Measurements from ENCODE around the gene NALCN.

Gene NALCN

GRCh38 chr13:101013245-101013644, 403.1 kb downstream of the NALCN start:
- H3K9me3 ChIP-seq (ENCODE audit: insufficient read depth, low read length): no peaks in the 10 kb centered on the region
- no peaks in the 10 kb centered on the region for H3K36me3 ChIP-seq (ENCODE audit: low read length)
- H3F3A ChIP-seq (ENCODE audit: insufficient read depth): no peaks in the 10 kb centered on the region
- no peaks in the 10 kb centered on the region for H4K20me1 ChIP-seq (ENCODE audit: low read depth, low read length)
- no peak overlapping the region for H3K27ac ChIP-seq (ENCODE audit: low read depth, low read length)
- no peak overlapping the region for H3K4me2 ChIP-seq (ENCODE audit: low read depth, low read length, poor library complexity, severe bottlenecking)
- no peaks in the 10 kb centered on the region for H3K9me2 ChIP-seq (replicated peaks; ENCODE audit: insufficient read depth, low read length)
- no peak overlapping the region for H3K9ac ChIP-seq (ENCODE audit: low read length)
- no peaks in the 10 kb centered on the region for H3K27me3 ChIP-seq (ENCODE audit: low read length)
- no peak for TF ChIP-seq EZH2phosphoT487 (conservative IDR thresholded peaks at IDR 0.05; ENCODE audit: low read length)
- no peak for TF ChIP-seq CTCF (IDR thresholded peaks at IDR 0.05; ENCODE audit: insufficient read depth, low read length, poor library complexity, severe bottlenecking)
- no peak overlapping the region for H3K4me3 ChIP-seq (ENCODE audit: insufficient read depth, low read length, poor library complexity, severe bottlenecking)
- no peaks in the 10 kb centered on the region for H3K79me2 ChIP-seq (ENCODE audit: insufficient read depth, low read length)
- no peak overlapping the region for H2AFZ ChIP-seq (ENCODE audit: low read depth, low read length, severe bottlenecking)

- no peaks in the 10 kb centered on the region for H3K9me3 ChIP-seq (ENCODE audit: insufficient read depth, low read length)
- H3K27me3 ChIP-seq (ENCODE audit: low read length): no peaks in the 10 kb centered on the region
- H3K36me3 ChIP-seq (ENCODE audit: low read length): no peaks in the 10 kb centered on the region
- no peaks in the 10 kb centered on the region for H3K9me2 ChIP-seq (replicated peaks; ENCODE audit: insufficient read depth, low read length)
- H3K4me3 ChIP-seq (ENCODE audit: insufficient read depth, low read length, poor library complexity, severe bottlenecking): no peak overlapping the region
- no peak overlapping the region for H2AFZ ChIP-seq (ENCODE audit: low read depth, low read length, severe bottlenecking)
- no peaks in the 10 kb centered on the region for H3K79me2 ChIP-seq (ENCODE audit: insufficient read depth, low read length)
- no peak overlapping the region for H3K9ac ChIP-seq (ENCODE audit: low read length)
- H3K27ac ChIP-seq (ENCODE audit: low read depth, low read length): no peak overlapping the region
- no peaks in the 10 kb centered on the region for H3F3A ChIP-seq (ENCODE audit: insufficient read depth)
- TF ChIP-seq EZH2phosphoT487 (conservative IDR thresholded peaks at IDR 0.05; ENCODE audit: low read length): no peak
- TF ChIP-seq CTCF (IDR thresholded peaks at IDR 0.05; ENCODE audit: insufficient read depth, low read length, poor library complexity, severe bottlenecking): no peak
- H3K4me2 ChIP-seq (ENCODE audit: low read depth, low read length, poor library complexity, severe bottlenecking): no peak overlapping the region
- H4K20me1 ChIP-seq (ENCODE audit: low read depth, low read length): no peaks in the 10 kb centered on the region
These were observed 406.2 kb downstream of the NALCN start for GRCh38 chr13:101010100-101010499.

- no peaks in the 10 kb centered on the region for H3F3A ChIP-seq (ENCODE audit: insufficient read depth)
- H3K9me2 ChIP-seq (replicated peaks; ENCODE audit: insufficient read depth, low read length): no peaks in the 10 kb centered on the region
- no peak overlapping the region for H3K4me3 ChIP-seq (ENCODE audit: insufficient read depth, low read length, poor library complexity, severe bottlenecking)
- H3K4me2 ChIP-seq (ENCODE audit: low read depth, low read length, poor library complexity, severe bottlenecking): no peak overlapping the region
- TF ChIP-seq CTCF (IDR thresholded peaks at IDR 0.05; ENCODE audit: insufficient read depth, low read length, poor library complexity, severe bottlenecking): no peak
- TF ChIP-seq EZH2phosphoT487 (conservative IDR thresholded peaks at IDR 0.05; ENCODE audit: low read length): no peak
- H3K9me3 ChIP-seq (ENCODE audit: insufficient read depth, low read length): no peaks in the 10 kb centered on the region
- no peak overlapping the region for H3K27ac ChIP-seq (ENCODE audit: low read depth, low read length)
- no peak overlapping the region for H2AFZ ChIP-seq (ENCODE audit: low read depth, low read length, severe bottlenecking)
- no peaks in the 10 kb centered on the region for H3K36me3 ChIP-seq (ENCODE audit: low read length)
- no peaks in the 10 kb centered on the region for H3K27me3 ChIP-seq (ENCODE audit: low read length)
- H3K79me2 ChIP-seq (ENCODE audit: insufficient read depth, low read length): no peaks in the 10 kb centered on the region
- no peaks in the 10 kb centered on the region for H4K20me1 ChIP-seq (ENCODE audit: low read depth, low read length)
- H3K9ac ChIP-seq (ENCODE audit: low read length): no peak overlapping the region
These were observed 409.1 kb downstream of the NALCN start for GRCh38 chr13:101007245-101007644.

Measured in SU-DHL-6 (cell line).